Measurements from ENCODE around the gene ZNG1A.
"Not testable (repeated sequence)": the region's sequence is repeated elsewhere in the genome, so short reads cannot be mapped to it uniquely, and the experiment has no call there.

Gene ZNG1A

DNA sequence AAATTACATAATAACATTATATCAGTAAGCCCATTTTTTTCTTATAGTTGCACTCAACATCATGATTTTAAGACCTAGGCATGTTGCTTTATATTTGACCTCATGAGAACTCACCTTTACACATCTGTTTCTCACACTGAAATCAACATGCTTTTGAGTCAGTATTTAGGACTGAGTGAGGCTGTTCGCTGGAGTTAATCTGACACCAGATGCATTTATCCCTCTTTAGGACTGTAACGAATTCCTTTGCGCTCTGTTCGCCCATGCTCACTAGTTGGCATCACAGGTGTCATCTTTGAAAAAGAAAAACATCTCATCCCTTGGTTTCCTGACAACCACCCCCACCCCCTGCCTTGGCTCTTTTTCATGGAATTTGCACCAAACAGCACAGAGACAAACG is 84.9 kb downstream of the ZNG1A start:
- DNase-seq = not testable (repeated sequence)

DNA sequence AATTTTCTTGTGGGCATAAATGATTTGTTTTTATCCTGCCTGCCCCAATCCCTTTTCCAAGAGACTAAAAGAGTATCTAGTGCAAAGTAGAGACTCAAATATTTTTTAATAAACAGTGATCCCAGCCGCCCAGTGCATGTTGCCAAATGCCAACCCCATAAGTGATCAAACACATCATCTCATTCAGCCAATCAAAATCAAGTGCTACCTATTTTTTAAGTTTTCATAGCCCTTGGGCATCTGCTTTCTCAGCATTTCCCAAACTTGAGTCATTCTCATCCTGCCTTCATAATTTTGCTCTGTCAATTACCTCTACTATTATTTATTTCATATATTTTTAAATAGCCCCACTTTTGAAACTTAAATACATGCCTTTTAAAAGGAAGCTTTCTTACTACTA is 88.0 kb downstream of the ZNG1A start:
- not testable (repeated sequence) for DNase-seq

DNA sequence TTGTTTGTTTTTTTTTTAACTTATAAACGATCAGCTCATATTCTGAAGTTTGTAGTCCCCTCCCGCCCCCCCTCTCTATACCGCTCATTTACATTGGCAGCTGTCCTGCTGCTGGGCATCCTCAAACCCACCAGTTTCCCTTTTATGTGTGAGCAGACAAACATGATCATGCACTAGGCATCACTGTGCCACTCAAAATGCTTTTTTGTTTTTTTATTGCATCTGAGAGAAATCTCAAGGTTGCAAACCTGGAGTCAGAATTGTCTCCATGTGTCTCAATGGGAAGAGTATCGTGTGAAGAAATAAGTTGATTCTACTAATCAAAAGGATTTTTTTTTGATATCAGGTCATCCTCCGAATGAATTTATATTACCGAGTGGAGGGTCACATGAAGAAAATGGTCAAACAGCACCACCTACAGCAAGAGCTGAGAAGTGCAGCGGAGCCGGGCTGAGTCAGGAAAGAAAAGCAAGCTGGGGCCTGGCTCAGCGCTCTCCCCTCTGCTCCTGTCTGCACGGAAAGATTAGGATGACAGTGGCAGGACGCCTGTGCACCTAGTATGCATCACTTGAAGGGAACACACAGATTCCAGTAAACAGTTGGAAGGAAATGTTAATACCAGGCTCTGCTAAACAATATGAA is 90.3 kb downstream of the ZNG1A start:
- DNase-seq = not testable (repeated sequence)

DNA sequence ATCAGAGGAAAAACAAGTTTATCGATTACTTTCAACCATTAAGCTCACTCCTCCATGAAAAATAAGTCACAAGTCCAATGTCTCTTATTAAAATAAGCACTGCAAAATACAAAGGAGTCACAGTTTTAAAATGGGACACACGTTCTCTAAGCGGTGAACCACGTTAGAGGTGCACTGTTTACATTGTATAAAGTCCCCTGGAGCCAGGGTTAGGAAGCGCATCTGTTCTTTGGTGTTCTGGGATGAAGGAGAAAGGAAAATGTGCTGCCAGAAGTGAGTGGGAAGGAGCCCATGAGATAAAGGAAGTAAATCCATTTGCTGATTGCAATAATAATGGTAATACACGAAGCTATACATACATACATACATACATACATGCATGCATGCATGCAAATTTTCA is 91.0 kb downstream of the ZNG1A start:
- not testable (repeated sequence) for DNase-seq

DNA sequence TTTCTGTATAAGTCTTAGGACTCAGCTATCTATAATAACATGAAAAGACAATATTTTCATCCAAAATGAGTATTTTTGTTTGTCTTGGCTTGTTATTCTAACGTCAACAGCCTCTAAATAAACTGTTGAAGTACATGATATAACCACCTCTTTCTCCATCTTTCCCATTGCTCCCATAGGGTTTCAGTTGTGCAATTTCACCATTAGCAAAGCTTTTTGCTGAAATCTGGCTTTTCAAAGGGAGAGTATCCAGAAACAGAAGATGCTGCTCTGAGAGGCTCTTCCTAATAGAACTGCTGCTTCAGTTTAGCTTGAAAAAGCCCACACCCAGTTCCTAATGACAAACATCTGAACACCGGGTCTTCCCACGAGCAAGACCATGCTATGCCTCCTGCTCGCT is 91.8 kb downstream of the ZNG1A start:
- DNase-seq = not testable (repeated sequence)

DNA sequence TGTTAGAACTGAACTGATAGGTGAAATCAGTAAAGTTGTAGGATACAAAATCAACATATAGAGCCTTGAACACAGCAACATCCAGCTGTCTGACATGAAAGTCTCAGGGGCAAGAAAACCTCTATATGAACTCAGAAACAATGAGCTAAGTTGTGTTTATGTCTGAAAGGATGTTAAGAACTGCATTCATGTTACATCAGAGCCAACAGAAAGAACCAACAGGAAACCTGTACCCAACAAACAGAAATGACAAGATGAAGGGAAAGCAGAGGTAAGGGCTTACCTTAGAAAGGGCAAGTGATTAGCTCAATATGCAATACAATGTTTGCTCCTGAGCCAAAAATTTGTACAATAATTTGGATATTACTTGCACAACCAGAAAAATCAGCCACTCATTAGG is 92.2 kb downstream of the ZNG1A start:
- not testable (repeated sequence) for DNase-seq

DNA sequence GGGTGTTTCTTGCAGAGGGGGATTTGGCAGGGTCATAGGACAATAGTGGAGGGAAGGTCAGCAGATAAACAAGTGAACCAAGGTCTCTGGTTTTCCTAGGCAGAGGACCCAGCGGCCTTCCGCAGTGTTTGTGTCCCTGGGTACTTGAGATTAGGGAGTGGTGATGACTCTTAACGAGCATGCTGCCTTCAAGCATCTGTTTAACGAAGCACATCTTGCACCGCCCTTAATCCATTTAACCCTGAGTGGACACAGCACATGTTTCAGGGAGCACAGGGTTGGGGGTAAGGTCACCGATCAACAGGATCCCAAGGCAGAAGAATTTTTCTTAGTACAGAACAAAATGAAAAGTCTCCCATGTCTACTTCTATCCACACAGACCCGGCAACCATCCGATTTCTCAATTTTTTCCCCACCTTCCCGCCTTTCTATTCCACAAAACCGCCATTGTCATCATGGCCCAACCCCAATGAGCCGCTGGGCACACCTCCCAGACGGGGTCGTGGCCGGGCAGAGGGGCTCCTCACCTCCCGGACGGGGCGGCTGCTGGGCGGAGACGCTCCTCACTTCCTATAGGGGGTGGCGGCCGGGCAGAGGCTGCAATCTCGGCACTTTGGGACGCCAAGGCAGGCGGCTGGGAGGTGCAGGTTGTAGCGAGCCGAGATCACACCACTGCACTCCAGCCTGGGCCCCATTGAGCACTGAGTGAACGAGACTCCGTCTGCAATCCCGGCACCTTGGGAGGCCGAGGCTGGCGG is 95.7 kb downstream of the ZNG1A start:
- not testable (repeated sequence) for DNase-seq

DNA sequence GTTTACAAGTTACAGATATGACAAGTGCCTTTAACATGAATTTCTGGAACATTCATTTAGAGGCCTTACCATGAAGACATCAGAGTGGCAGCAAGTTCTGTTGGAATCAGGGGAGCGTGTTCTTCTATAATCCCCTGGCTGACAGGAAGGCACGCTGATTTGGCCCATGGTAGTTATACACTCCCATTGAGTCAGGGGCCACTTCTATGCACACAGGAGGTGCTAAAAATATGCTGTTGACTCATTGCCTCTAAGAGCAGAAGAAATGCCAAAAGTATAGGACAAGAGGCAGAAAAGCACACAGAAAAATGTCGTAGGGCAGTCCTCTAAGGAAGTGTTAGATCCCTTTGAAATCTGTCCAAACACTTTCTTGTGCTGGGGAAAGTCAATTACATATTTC is 100.5 kb downstream of the ZNG1A start:
- not testable (repeated sequence) for DNase-seq

DNA sequence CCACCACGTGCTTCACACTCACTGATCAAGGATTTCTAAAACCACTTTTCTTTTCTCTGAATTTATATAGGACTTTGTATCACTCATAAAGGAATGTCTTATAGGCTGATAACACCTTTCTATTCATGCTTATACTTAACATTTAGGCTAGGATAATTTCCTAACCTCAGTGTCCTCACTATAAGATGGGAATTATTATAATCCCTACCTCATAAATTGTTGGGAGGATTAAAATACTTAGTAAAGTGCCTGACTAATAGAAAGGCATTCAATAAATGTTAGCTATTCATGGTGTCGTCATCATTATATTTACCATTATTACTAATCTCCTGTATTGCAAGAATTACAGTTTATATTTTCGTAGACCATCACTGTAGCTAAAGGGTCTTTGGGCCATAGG is 102.5 kb downstream of the ZNG1A start:
- DNase-seq = not testable (repeated sequence)

DNA sequence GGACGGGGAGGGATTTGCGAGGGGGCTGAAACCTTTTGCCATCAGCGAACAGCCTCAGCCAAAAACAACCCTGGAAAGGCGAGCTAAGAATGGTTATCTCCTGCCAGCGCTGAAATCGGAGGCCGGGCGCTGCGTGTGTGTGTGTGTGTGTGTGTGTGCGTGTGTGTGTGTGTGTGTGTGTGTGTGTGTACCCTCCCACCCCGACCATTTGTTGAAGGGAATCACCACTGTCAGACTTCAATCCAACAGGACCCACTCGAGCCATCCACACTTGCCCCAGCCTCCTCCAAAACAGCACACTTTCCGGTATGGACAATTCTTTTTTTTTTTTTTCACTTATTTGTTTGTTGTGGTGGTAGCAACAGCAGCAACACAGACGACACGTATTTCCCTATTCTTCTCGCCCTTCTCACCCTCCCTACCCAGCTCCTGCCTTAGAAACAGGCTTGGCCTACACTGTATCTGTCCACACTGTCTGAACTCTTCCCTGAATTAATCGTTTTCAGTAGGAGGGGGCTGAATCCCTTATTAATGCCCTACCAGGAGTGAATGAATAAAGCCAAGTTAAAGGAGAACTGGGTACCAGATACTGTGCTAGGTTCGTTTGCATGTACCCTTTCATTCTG is 104.8 kb downstream of the ZNG1A start:
- DNase-seq = not testable (repeated sequence)

DNA sequence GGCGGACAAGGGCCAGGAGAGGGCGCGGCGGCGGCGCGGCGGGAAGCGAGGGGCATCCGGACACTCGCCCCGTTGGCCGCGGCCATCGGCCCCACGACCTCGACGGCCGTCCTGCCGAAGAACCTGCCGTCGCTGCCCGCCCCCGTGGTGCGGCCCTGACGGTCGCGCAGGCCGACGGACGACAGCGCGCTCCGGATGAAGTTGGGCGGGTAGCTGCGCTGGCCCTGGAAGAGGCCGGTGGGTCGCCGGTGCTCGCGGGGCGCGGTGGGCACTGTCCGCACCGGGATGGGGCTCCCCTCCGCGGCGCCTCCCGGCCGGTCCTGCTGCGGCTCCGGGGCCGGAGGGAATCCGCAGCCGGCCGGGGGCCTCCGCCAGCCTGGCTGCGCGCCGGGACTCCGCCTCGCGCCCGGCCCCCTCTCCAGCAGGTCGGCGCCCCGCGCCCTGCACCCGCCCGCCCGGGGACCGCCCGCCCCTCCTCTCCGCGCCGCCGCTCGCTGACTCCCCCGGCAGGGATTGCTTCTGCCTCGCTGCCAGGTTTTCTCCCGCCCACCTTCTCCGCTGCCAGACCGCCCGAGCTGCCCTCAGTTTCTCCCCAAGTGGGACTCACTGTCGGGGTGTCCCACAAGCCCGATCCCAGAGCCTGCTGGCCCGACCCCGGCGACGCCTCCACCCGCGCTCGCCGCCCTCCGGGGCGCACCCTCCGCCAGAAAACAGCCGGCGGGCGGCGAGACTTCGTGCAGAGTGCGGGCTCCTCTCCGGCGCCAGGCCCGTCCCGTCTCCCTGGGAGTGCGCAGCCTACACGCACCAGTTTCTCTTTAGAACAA is 105.6 kb downstream of the ZNG1A start:
- not testable (repeated sequence) for DNase-seq
